AML-193 (cell line): ENCODE data around the gene SMARCD3.

Experiments
- DNase-seq, 2 experiments: peaks; one replicate each; lab custom pipeline; 2025; lab: John Stamatoyannopoulos, UW

Gene SMARCD3

GRCh38 chr7:151248346-151249033, at the start of gene SMARCD3:
TSS of gene SMARCD3 (minus strand) at chr7:151248694. CDS start at chr7:151248562, 132 bp downstream.
- no peak for DNase-seq

GRCh38 chr7:151296202-151296992, 47.9 kb upstream of the SMARCD3 start:
- no peak for DNase-seq

- DNase-seq: no peak
These were observed 44.4 kb upstream of the SMARCD3 start for GRCh38 chr7:151292850-151293249.

- DNase-seq: no peak
These were observed 42.7 kb upstream of the SMARCD3 start for GRCh38 chr7:151291206-151291605.

GRCh38 chr7:151290355-151290760, 41.9 kb upstream of the SMARCD3 start:
- DNase-seq: no peak

GRCh38 chr7:151289891-151290290, 41.4 kb upstream of the SMARCD3 start:
- DNase-seq: peak; percentile 14 to 18

- DNase-seq: no peak
These were observed 37.7 kb upstream of the SMARCD3 start for GRCh38 chr7:151286148-151286547.

- no peak for DNase-seq
These were observed 34.8 kb upstream of the SMARCD3 start for GRCh38 chr7:151283302-151283701.

- DNase-seq: no peak
These were observed 33.6 kb upstream of the SMARCD3 start for GRCh38 chr7:151282111-151282510.

- DNase-seq: no peak
These were observed 33.2 kb upstream of the SMARCD3 start for GRCh38 chr7:151281686-151282085.

GRCh38 chr7:151280388-151281019, 32.0 kb upstream of the SMARCD3 start:
- no peak for DNase-seq

GRCh38 chr7:151279868-151280267, 31.4 kb upstream of the SMARCD3 start:
- DNase-seq: no peak

GRCh38 chr7:151278949-151279348, 30.5 kb upstream of the SMARCD3 start:
- DNase-seq: no peak

GRCh38 chr7:151277631-151278030, 29.1 kb upstream of the SMARCD3 start:
- no peak for DNase-seq

GRCh38 chr7:151276666-151277590, 28.4 kb upstream of the SMARCD3 start:
- peak; percentile 56 to 61 for DNase-seq

GRCh38 chr7:151275813-151276577, 27.5 kb upstream of the SMARCD3 start:
- no peak for DNase-seq

- DNase-seq: no peak
These were observed 26.7 kb upstream of the SMARCD3 start for GRCh38 chr7:151274936-151275812.

- no peak for DNase-seq
These were observed 25.9 kb upstream of the SMARCD3 start for GRCh38 chr7:151274396-151274795.

- no peak for DNase-seq
These were observed 25.3 kb upstream of the SMARCD3 start for GRCh38 chr7:151273651-151274390.
